Loucy (cell line): ENCODE measurements around the gene TRIM52.
"Not testable (repeated sequence)": the region's sequence is repeated elsewhere in the genome, so short reads cannot be mapped to it uniquely, and the experiment has no call there.

Source experiments
- H2AFZ ChIP-seq: fragments of 200-600 bp; sonication (generic); 2 replicates; pipeline ENCODE4 v1.6.0; 2016; ENCODE audit warnings: antibody characterized with exemption, mild to moderate bottlenecking, low read length, moderate library complexity
- H3F3A ChIP-seq: fragments of 200-600 bp; 2 replicates; pipeline ENCODE4 v1.6.0; 2016; ENCODE audit warnings: antibody characterized with exemption, low read depth, mild to moderate bottlenecking
- H3K27me3 ChIP-seq: fragments of 200-600 bp; sonication (generic); 2 replicates; pipeline ENCODE4 v1.6.1; 2014; ENCODE audit warnings: low read length, mild to moderate bottlenecking; ENCODE audit not compliant: insufficient read depth, poor library complexity, severe bottlenecking
- H3K36me3 ChIP-seq: fragments of 200-600 bp; sonication (generic); 2 replicates; pipeline ENCODE4 v1.6.1; 2016; ENCODE audit warnings: low read length; ENCODE audit not compliant: insufficient read depth
- H3K4me1 ChIP-seq: fragments of 200-600 bp; sonication (generic); 2 replicates; pipeline ENCODE4 v1.5.1; 2014; ENCODE audit warnings: low read length, mild to moderate bottlenecking; ENCODE audit not compliant: insufficient read depth, poor library complexity, severe bottlenecking
- H3K4me2 ChIP-seq: fragments of 200-600 bp; sonication (generic); 2 replicates; pipeline ENCODE4 v1.6.0; 2014; ENCODE audit warnings: antibody characterized with exemption, low read length, low read depth, mild to moderate bottlenecking; ENCODE audit not compliant: poor library complexity, severe bottlenecking
- H3K4me3 ChIP-seq: fragments of 200-600 bp; sonication (generic); 2 replicates; pipeline ENCODE4 v1.5.1; 2014; ENCODE audit warnings: low read length, mild to moderate bottlenecking, mixed read lengths; ENCODE audit not compliant: poor library complexity, severe bottlenecking
- H3K79me2 ChIP-seq: fragments of 200-600 bp; sonication (generic); 2 replicates; pipeline ENCODE4 v1.6.1; 2014; ENCODE audit warnings: low read length; ENCODE audit not compliant: insufficient read depth
- H3K9ac ChIP-seq: fragments of 200-600 bp; sonication (generic); 2 replicates; pipeline ENCODE4 v1.6.0; 2014; ENCODE audit warnings: mild to moderate bottlenecking, low read depth, low read length, moderate library complexity; ENCODE audit not compliant: poor library complexity, severe bottlenecking
- H3K9me2 ChIP-seq: fragments of 200-600 bp; sonication (generic); replicated peaks from 2 replicates; pipeline ENCODE4 v1.6.1; 2016; ENCODE audit warnings: low read depth, low read length, mixed read lengths
- H3K9me3 ChIP-seq: fragments of 200-600 bp; sonication (generic); 2 replicates; pipeline ENCODE4 v1.6.1; 2014; ENCODE audit warnings: mild to moderate bottlenecking, antibody characterized with exemption, low read length, low read depth; ENCODE audit not compliant: insufficient read depth
- H4K20me1 ChIP-seq: fragments of 200-600 bp; sonication (generic); 2 replicates; pipeline ENCODE4 v1.6.0; 2014; ENCODE audit warnings: antibody characterized with exemption, low read length, mild to moderate bottlenecking; ENCODE audit not compliant: insufficient read depth, poor library complexity, severe bottlenecking
- CTCF ChIP-seq: fragments of 200-600 bp; sonication (generic); conservative IDR thresholded peaks from 2 replicates; pipeline ENCODE4 v1.5.1; 2014; ENCODE audit warnings: mild to moderate bottlenecking, antibody characterized with exemption, low read length
- EZH2phosphoT487 ChIP-seq: fragments of 200-600 bp; IDR thresholded peaks from 2 replicates; pipeline ENCODE4 v1.6.1; 2018; ENCODE audit warnings: antibody characterized with exemption, mild to moderate bottlenecking, moderate library complexity, borderline replicate concordance

The TRIM52 gene

GRCh38 chr5:181281077-181281983 lies 20.4 kb upstream of the TRIM52 start:
- Histone ChIP-seq H3F3A (no peaks in the 10 kb centered on the region), H3K9me2 (no peaks in the 10 kb centered on the region), H3K79me2 (no peaks in the 10 kb centered on the region), H2AFZ (no peak overlapping the region), H3K27me3 (no peaks in the 10 kb centered on the region), H3K9ac (no peak overlapping the region), H4K20me1 (no peaks in the 10 kb centered on the region), H3K9me3 (no peaks in the 10 kb centered on the region), H3K4me3 (no peak overlapping the region), H3K36me3 (no peaks in the 10 kb centered on the region), H3K4me1 (no peaks in the 10 kb centered on the region), H3K4me2 (no peak overlapping the region)
- TF ChIP-seq CTCF, result no peak
- no peak for TF ChIP-seq EZH2phosphoT487

GRCh38 chr5:181280251-181280762 lies 19.4 kb upstream of the TRIM52 start:
- Histone ChIP-seq H3K79me2 (no peaks in the 10 kb centered on the region), H2AFZ (no peak overlapping the region), H3K9me3 (no peaks in the 10 kb centered on the region), H3K4me2 (no peak overlapping the region), H3K9ac (no peak overlapping the region), H3K9me2 (no peaks in the 10 kb centered on the region), H3F3A (no peaks in the 10 kb centered on the region), H3K4me3 (no peak overlapping the region), H3K27me3 (no peaks in the 10 kb centered on the region), H3K36me3 (no peaks in the 10 kb centered on the region), H3K4me1 (no peaks in the 10 kb centered on the region), H4K20me1 (no peaks in the 10 kb centered on the region)
- TF ChIP-seq EZH2phosphoT487, result no peak
- TF ChIP-seq CTCF, result no peak

- not testable (repeated sequence) for H3K9ac ChIP-seq, H3K9me2 ChIP-seq, H3K4me1 ChIP-seq, H4K20me1 ChIP-seq, H3K36me3 ChIP-seq, H3K79me2 ChIP-seq, H2AFZ ChIP-seq, H3K27me3 ChIP-seq, H3F3A ChIP-seq, H3K4me3 ChIP-seq, H3K4me2 ChIP-seq, H3K9me3 ChIP-seq
Observed at GRCh38 chr5:181273433-181273744, 12.4 kb upstream of the TRIM52 start.

- Histone ChIP-seq H3K9me3 (no peaks in the 10 kb centered on the region), H3K4me3 (no peak overlapping the region), H4K20me1 (no peaks in the 10 kb centered on the region), H3K79me2 (no peaks in the 10 kb centered on the region), H3K4me2 (no peak overlapping the region), H3K36me3 (no peaks in the 10 kb centered on the region), H3K9me2 (no peaks in the 10 kb centered on the region), H3K9ac (no peak overlapping the region), H3K4me1 (no peaks in the 10 kb centered on the region), H3F3A (no peaks in the 10 kb centered on the region), H2AFZ (no peak overlapping the region), H3K27me3 (no peaks in the 10 kb centered on the region)
- TF ChIP-seq CTCF (no peak), EZH2phosphoT487 (no peak)
Observed at GRCh38 chr5:181271081-181271480, 10.1 kb upstream of the TRIM52 start.

GRCh38 chr5:181267907-181268306 lies 7.0 kb upstream of the TRIM52 start:
- H3K36me3 ChIP-seq, H4K20me1 ChIP-seq, H3K27me3 ChIP-seq, H3F3A ChIP-seq, H3K4me2 ChIP-seq, H3K9me3 ChIP-seq, H2AFZ ChIP-seq, H3K4me1 ChIP-seq, H3K9ac ChIP-seq, H3K9me2 ChIP-seq, H3K79me2 ChIP-seq, H3K4me3 ChIP-seq: not testable (repeated sequence)
